ENCODE results near the gene BAMBI. TPM values are rescaled to one million over a fixed set of nuclear protein-coding genes. Genes with fewer than 3 reads are reported as not detected.

BAMBI gene, protein sequence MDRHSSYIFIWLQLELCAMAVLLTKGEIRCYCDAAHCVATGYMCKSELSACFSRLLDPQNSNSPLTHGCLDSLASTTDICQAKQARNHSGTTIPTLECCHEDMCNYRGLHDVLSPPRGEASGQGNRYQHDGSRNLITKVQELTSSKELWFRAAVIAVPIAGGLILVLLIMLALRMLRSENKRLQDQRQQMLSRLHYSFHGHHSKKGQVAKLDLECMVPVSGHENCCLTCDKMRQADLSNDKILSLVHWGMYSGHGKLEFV
- total RNA-seq (ENCODE audit: low replicate concordance): 1.4 and 12.8 TPM in 2 replicates

DNA sequence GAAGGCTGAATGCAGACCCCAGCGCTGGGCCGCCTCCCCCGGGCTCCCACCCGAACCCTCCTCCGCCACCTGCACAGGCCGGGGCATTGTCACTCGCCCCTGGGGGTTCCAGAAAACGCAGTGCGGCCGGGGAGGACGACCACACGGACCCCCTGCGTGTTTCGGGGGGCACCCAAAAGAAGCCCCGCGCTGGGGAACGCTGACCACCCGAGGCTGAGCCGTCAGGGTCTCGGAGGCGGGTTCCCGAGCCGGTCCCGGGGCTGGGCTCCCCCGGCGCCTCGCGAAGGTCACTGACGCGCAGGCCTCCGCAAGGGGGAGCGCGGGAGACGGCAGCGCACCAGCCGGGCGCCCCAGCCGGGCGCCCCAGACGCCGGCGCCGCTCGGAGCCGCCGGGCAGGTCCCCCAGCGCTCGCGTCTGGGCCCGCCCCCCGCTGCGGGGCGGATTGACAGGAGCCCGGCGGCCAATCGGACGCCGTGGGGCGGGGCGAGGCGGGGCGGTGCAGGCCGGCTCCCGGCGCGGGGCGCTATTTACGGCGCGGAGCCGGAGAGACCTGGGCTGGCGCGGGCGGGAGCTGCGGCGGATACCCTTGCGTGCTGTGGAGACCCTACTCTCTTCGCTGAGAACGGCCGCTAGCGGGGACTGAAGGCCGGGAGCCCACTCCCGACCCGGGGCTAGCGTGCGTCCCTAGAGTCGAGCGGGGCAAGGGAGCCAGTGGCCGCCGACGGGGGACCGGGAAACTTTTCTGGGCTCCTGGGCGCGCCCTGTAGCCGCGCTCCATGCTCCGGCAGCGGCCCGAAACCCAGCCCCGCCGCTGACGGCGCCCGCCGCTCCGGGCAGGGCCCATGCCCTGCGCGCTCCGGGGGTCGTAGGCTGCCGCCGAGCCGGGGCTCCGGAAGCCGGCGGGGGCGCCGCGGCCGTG, at the start of gene BAMBI:
Gene BAMBI (plus strand): TSS at position 554 of the 920 bp plus-strand sequence. CDS start 377 bp downstream, outside the sequence.
- peak; percentile 85 for DNase-seq (ENCODE audit: low read depth)
- peak within 1 kb of the TSS; percentile 77 for H3K4me3 ChIP-seq (ENCODE audit: low read depth, low read length)
- TF ChIP-seq CTCF (IDR thresholded peaks at IDR 0.05; ENCODE audit: insufficient read depth, low read length): peak; percentile 53

GRCh38 chr10:28628184-28628893, 49.0 kb upstream of the BAMBI start:
- DNase-seq (ENCODE audit: low read depth): peak; percentile 86
- no peak overlapping the region for H3K4me3 ChIP-seq (ENCODE audit: low read depth, low read length)
- peak; percentile 92 for TF ChIP-seq CTCF (IDR thresholded peaks at IDR 0.05; ENCODE audit: insufficient read depth, low read length)

GRCh38 chr10:28631896-28632583, 45.3 kb upstream of the BAMBI start:
- no peak for DNase-seq (ENCODE audit: low read depth)
- H3K4me3 ChIP-seq (ENCODE audit: low read depth, low read length): no peak overlapping the region
- TF ChIP-seq CTCF (IDR thresholded peaks at IDR 0.05; ENCODE audit: insufficient read depth, low read length): no peak

GRCh38 chr10:28632584-28632945, 44.8 kb upstream of the BAMBI start:
- TF ChIP-seq CTCF (IDR thresholded peaks at IDR 0.05; ENCODE audit: insufficient read depth, low read length): no peak
- H3K4me3 ChIP-seq (ENCODE audit: low read depth, low read length): no peak overlapping the region
- no peak for DNase-seq (ENCODE audit: low read depth)

- DNase-seq (ENCODE audit: low read depth): no peak
- no peak for TF ChIP-seq CTCF (IDR thresholded peaks at IDR 0.05; ENCODE audit: insufficient read depth, low read length)
- H3K4me3 ChIP-seq (ENCODE audit: low read depth, low read length): no peak overlapping the region
Observed at GRCh38 chr10:28633750-28634149, 43.6 kb upstream of the BAMBI start.

GRCh38 chr10:28637346-28637745, 40.0 kb upstream of the BAMBI start:
- no peak for DNase-seq (ENCODE audit: low read depth)
- no peak for TF ChIP-seq CTCF (IDR thresholded peaks at IDR 0.05; ENCODE audit: insufficient read depth, low read length)
- H3K4me3 ChIP-seq (ENCODE audit: low read depth, low read length): no peak overlapping the region
